HEK293T (cell line): ENCODE measurements around the gene SLC37A1.

Experiments
- FOXA1 ChIP-seq: fragments of 450-650 bp; IDR thresholded peaks from 2 replicates; pipeline ENCODE4 v1.6.1; 2016; ENCODE audit warnings: mild to moderate bottlenecking
- FOXK2 ChIP-seq: fragments of 450-650 bp; IDR thresholded peaks from 2 replicates; pipeline ENCODE4 v1.6.1; 2016; ENCODE audit warnings: mild to moderate bottlenecking
- FOXM1 ChIP-seq: fragments of 450-650 bp; IDR thresholded peaks from 2 replicates; pipeline ENCODE4 v1.6.1; 2017; ENCODE audit warnings: mild to moderate bottlenecking, borderline replicate concordance
- HDGF ChIP-seq: fragments of 450-650 bp; IDR thresholded peaks from 2 replicates; pipeline ENCODE4 v1.6.1; 2017; ENCODE audit warnings: antibody characterized with exemption, borderline replicate concordance
- L3MBTL2 ChIP-seq: fragments of 450-650 bp; conservative IDR thresholded peaks from 2 replicates; pipeline ENCODE4 v1.6.1; 2016; ENCODE audit warnings: mild to moderate bottlenecking
- LEF1 ChIP-seq: fragments of 450-650 bp; IDR thresholded peaks from 2 replicates; pipeline ENCODE4 v1.6.1; 2017; ENCODE audit warnings: mild to moderate bottlenecking, borderline replicate concordance
- NFRKB ChIP-seq: fragments of 450-650 bp; IDR thresholded peaks from 2 replicates; pipeline ENCODE4 v1.6.1; 2016; ENCODE audit warnings: mild to moderate bottlenecking, moderate library complexity
- PKNOX1 ChIP-seq: fragments of 450-650 bp; IDR thresholded peaks from 2 replicates; pipeline ENCODE4 v1.6.1; 2016
- SP1 ChIP-seq: fragments of 450-650 bp; IDR thresholded peaks from 2 replicates; pipeline ENCODE4 v1.6.1; 2017
- SUZ12 ChIP-seq: fragments of 450-650 bp; IDR thresholded peaks from 2 replicates; pipeline ENCODE4 v1.6.1; 2016; ENCODE audit warnings: mild to moderate bottlenecking
- TARDBP ChIP-seq: fragments of 450-650 bp; IDR thresholded peaks from 2 replicates; pipeline ENCODE4 v1.6.1; 2016
- ZNF384 ChIP-seq: fragments of 450-650 bp; IDR thresholded peaks from 2 replicates; pipeline ENCODE4 v1.6.1; 2016

GRCh38 chr21:42475036-42475435, 38.6 kb upstream of the SLC37A1 start:
- no peak for TF ChIP-seq SUZ12
- no peak for TF ChIP-seq L3MBTL2
- no peak for TF ChIP-seq SP1
- TF ChIP-seq FOXA1, result no peak
- TF ChIP-seq FOXM1, result no peak
- no peak for TF ChIP-seq PKNOX1
- TF ChIP-seq ZNF384, result no peak
- TF ChIP-seq NFRKB, result no peak
- TF ChIP-seq HDGF, result no peak
- TF ChIP-seq TARDBP, result no peak
- TF ChIP-seq LEF1, result no peak
- no peak for TF ChIP-seq FOXK2
